HG03103 (cell line): ENCODE measurements around the gene DNLZ.
"Not testable (repeated sequence)": the region's sequence is repeated elsewhere in the genome, so short reads cannot be mapped to it uniquely, and the experiment has no call there.

Experiments
- ATAC-seq: cut with Tn5 transposase; IDR thresholded peaks from one replicate; pipeline ENCODE4 v1.9.1; 2021; ENCODE audit warnings: low read depth; ENCODE audit not compliant: unreplicated experiment

The DNLZ gene

GRCh38 chr9:136321561-136321960 is 42.0 kb downstream of the DNLZ start:
- ATAC-seq = no peak

GRCh38 chr9:136320972-136321371 is 42.6 kb downstream of the DNLZ start:
- not testable (repeated sequence) for ATAC-seq

- not testable (repeated sequence) for ATAC-seq
Observed at GRCh38 chr9:136319955-136320354, 43.6 kb downstream of the DNLZ start.

- ATAC-seq = not testable (repeated sequence)
Observed at GRCh38 chr9:136319244-136319643, 44.3 kb downstream of the DNLZ start.

- ATAC-seq = no peak
Observed at GRCh38 chr9:136318776-136319241, 44.7 kb downstream of the DNLZ start.

- ATAC-seq = no peak
Observed at GRCh38 chr9:136318111-136318775, 45.3 kb downstream of the DNLZ start.

GRCh38 chr9:136317695-136318094 is 45.8 kb downstream of the DNLZ start:
- no peak for ATAC-seq

GRCh38 chr9:136316896-136317676 is 46.5 kb downstream of the DNLZ start:
- no peak for ATAC-seq

GRCh38 chr9:136316271-136316751 is 47.2 kb downstream of the DNLZ start:
- no peak for ATAC-seq

- no peak for ATAC-seq
Observed at GRCh38 chr9:136314944-136315343, 48.6 kb downstream of the DNLZ start.

GRCh38 chr9:136314056-136314416 is 49.5 kb downstream of the DNLZ start:
- ATAC-seq = no peak

GRCh38 chr9:136313111-136314055 is 50.2 kb downstream of the DNLZ start:
- ATAC-seq = no peak

GRCh38 chr9:136312436-136312835 is 51.1 kb downstream of the DNLZ start:
- no peak for ATAC-seq

- no peak for ATAC-seq
Observed at GRCh38 chr9:136312009-136312375, 51.6 kb downstream of the DNLZ start.

- no peak for ATAC-seq
Observed at GRCh38 chr9:136311051-136312008, 52.2 kb downstream of the DNLZ start.

GRCh38 chr9:136310273-136311030 is 53.1 kb downstream of the DNLZ start:
- no peak for ATAC-seq

- ATAC-seq = no peak
Observed at GRCh38 chr9:136309806-136310220, 53.7 kb downstream of the DNLZ start.
